Stimulated activated CD8-positive, alpha-beta memory T cell treated with anti-CD3 and anti-CD28 coated beads, Interleukin-4, amount 100 ng/mL, for 1 hour (primary cell): ENCODE results near the gene BCLAF1.
"Not testable (repeated sequence)": the region's sequence is repeated elsewhere in the genome, so short reads cannot be mapped to it uniquely, and the experiment has no call there.

Experiments
- DNase-seq, 2 donors: peaks; one replicate each; pipeline ENCODE4 v3.0.0-alpha.2; 2020; ENCODE audit warnings: low read depth in 2 of 2, low spot score in 1 of 2

BCLAF1 gene

GRCh38 chr6:136312975-136313374, 23.3 kb upstream of the BCLAF1 start:
- no peak for DNase-seq

- no peak for DNase-seq
Observed at GRCh38 chr6:136309729-136310311, 20.2 kb upstream of the BCLAF1 start.

- DNase-seq, result no peak
Observed at GRCh38 chr6:136309171-136309570, 19.5 kb upstream of the BCLAF1 start.

GRCh38 chr6:136308469-136308868, 18.8 kb upstream of the BCLAF1 start:
- DNase-seq, result not testable (repeated sequence)

GRCh38 chr6:136307351-136307750, 17.7 kb upstream of the BCLAF1 start:
- DNase-seq, result no peak

- no peak for DNase-seq
Observed at GRCh38 chr6:136306466-136306865, 16.8 kb upstream of the BCLAF1 start.

- DNase-seq, result no peak
Observed at GRCh38 chr6:136304410-136304809, 14.8 kb upstream of the BCLAF1 start.

GRCh38 chr6:136303516-136303915, 13.9 kb upstream of the BCLAF1 start:
- DNase-seq, result no peak

GRCh38 chr6:136294621-136295020, 5.0 kb upstream of the BCLAF1 start:
- DNase-seq, result no peak

GRCh38 chr6:136290410-136291010, 864 bp upstream of the BCLAF1 start:
- DNase-seq, result peak; percentile 53 to 67

GRCh38 chr6:136289327-136289578, 393 bp downstream of the BCLAF1 start:
- peak; percentile 87 to 89 for DNase-seq

GRCh38 chr6:136288566-136289326, 900 bp downstream of the BCLAF1 start:
- peak; percentile 76 to 84 for DNase-seq

GRCh38 chr6:136284909-136285308, 4.7 kb downstream of the BCLAF1 start:
- no peak for DNase-seq

GRCh38 chr6:136282906-136283305, 6.7 kb downstream of the BCLAF1 start:
- no peak for DNase-seq

- no peak for DNase-seq
Observed at GRCh38 chr6:136280032-136280609, 9.5 kb downstream of the BCLAF1 start.

- DNase-seq, result no peak
Observed at GRCh38 chr6:136274062-136274461, 15.6 kb downstream of the BCLAF1 start.

GRCh38 chr6:136265101-136265500, 24.5 kb downstream of the BCLAF1 start:
- DNase-seq, result no peak

GRCh38 chr6:136262940-136263339, 26.7 kb downstream of the BCLAF1 start:
- no peak for DNase-seq

- no peak for DNase-seq
Observed at GRCh38 chr6:136254851-136255466, 34.7 kb downstream of the BCLAF1 start.

- no peak for DNase-seq
Observed at GRCh38 chr6:136253734-136254133, 35.9 kb downstream of the BCLAF1 start.

GRCh38 chr6:136252441-136252840, 37.2 kb downstream of the BCLAF1 start:
- DNase-seq, result no peak

- no peak for DNase-seq
Observed at GRCh38 chr6:136251394-136251793, 38.3 kb downstream of the BCLAF1 start.
